ENCODE data around the gene PRKCH.

PRKCH gene

DNA sequence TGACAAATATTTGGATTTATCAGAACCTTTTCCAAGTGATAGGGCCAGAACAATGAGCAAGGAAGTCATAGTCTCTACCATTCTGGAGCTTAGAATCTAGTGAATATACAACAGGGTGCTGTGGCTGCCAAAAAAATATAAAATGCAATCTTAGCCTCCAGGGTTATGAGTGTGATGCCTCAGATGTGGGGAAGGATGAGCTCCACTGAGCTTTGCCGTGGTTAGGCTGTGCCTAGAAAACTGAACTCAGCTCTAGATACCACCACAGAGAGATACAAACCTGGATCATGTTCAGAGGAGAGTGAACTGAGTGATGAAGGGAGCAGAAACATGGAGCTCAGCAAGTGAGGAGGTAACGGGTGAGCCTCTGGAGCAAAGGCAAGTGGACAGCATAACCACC lies 235.9 kb downstream of the PRKCH start:
- TF ChIP-seq GATA1 (IDR thresholded peaks at IDR 0.05; ENCODE audit: low read depth, low read length) (no peak), POLR2A (IDR thresholded peaks at IDR 0.05; ENCODE audit: low read length) (no peak)
- no peak for DNase-seq

DNA sequence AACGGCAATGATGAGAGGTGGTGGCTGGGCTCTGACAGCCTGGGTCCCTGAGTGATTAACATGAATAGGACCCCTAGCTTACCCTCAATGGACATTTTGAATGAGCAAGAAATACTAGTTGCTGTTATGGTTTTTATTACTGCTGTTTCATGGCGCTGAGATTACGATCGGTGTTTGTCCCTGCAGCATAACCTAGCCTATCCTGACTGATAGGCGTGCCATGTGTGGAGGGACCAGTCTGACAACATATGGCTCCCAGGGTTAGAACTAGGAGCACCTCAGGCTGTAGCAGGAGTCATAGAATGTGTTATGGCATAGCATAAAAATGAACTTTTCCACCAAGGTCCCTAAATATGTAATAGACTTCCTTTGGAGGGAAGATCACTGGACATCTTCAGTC lies 236.5 kb downstream of the PRKCH start:
- DNase-seq = no peak
- TF ChIP-seq POLR2A (IDR thresholded peaks at IDR 0.05; ENCODE audit: low read length) = no peak
- no peak for TF ChIP-seq GATA1 (IDR thresholded peaks at IDR 0.05; ENCODE audit: low read depth, low read length)

DNA sequence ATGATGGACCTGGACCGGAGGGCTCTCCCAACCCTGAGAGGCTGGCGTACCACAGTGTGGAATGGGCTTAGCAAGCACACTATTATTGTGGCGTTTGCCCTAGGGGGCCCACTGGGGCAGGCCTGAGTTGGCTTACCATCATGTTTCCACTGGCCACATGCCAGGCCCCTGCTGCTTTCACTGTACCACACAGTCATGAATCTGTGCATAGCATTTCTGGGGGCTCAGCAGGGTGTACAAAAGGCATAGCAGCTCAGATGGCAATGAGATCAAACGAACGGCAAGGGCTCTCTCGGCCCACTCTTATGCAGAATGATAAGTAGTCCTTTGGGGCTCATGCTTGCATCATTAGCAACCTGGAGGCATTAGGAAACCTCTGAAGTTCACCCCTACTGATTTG lies 236.9 kb downstream of the PRKCH start:
- DNase-seq = no peak
- no peak for TF ChIP-seq GATA1 (IDR thresholded peaks at IDR 0.05; ENCODE audit: low read depth, low read length)
- no peak for TF ChIP-seq POLR2A (IDR thresholded peaks at IDR 0.05; ENCODE audit: low read length)

DNA sequence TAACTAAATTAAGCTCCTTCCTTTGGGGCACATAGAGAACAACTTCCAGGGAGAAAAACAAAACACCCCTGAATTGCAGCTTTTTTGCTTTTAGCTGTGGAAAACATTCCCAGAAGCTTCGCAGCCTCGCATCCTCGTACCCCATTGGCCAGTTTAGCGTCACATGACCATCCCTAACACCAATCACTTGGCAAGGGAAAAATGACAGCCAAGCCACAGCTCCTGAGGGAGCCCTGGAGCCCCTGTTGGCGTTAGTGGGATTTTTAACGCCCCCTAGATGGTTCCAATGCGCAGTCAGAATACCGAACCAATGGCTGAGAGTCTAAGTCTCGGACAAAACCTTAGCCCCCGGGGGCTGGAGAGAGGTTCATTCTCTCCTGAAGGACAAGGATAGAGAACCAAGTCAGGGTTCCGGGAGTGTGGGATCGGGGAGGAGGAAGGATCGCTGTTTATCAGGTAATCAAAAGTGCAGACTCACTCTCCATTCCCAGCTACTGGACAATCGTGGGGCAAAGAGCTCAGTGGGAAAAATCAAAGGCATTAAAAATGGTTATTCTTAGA lies 238.3 kb downstream of the PRKCH start:
- TF ChIP-seq GATA1 (IDR thresholded peaks at IDR 0.05; ENCODE audit: low read depth, low read length) = no peak
- TF ChIP-seq POLR2A (IDR thresholded peaks at IDR 0.05; ENCODE audit: low read length) = no peak
- DNase-seq = no peak

DNA sequence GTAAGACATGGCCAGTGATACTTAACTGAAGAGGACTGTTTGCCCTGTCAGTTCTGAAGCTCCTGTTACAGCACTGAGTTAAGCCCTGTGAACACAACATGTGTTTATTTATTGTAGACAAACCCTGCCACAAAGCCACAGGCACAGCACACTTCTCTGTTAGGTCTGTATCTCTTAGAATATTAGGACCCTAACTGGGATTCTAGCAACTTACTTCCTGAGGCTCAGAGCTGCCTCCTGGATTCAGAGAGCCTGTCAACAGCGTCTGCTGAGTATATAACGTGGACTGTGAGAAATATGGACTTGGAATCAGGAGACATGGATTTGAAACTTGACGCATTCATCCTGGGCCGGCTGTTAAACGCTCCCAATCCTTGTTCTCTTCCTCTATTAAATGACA lies 238.9 kb downstream of the PRKCH start:
- DNase-seq = no peak

DNA sequence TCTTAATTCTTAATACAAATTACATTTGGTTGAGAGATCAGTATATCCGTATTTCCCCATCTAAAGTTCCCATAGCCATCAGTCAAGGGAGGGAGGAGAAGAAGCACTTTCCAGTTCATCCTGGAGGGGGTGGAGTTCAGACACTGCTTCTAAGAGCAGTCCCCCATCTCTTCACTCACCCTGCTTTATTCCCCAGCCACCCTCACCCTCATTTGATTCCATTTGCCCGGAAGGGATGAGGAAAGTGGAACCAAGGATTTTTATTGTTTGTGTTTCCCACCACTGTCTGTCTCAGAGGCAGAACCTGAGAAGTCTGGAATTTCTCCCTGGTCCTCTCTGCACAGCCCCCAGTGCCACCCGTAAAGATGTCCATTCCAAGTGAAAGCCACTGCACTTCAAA lies 239.7 kb downstream of the PRKCH start:
- no peak for TF ChIP-seq POLR2A (IDR thresholded peaks at IDR 0.05; ENCODE audit: low read length)
- TF ChIP-seq GATA1 (IDR thresholded peaks at IDR 0.05; ENCODE audit: low read depth, low read length) = no peak
- no peak for DNase-seq

More for the DNA sequence above, 238.9 kb downstream of the PRKCH start:
- no peak for TF ChIP-seq POLR2A (IDR thresholded peaks at IDR 0.05; ENCODE audit: low read length)
- no peak for TF ChIP-seq GATA1 (IDR thresholded peaks at IDR 0.05; ENCODE audit: low read depth, low read length)

DNA sequence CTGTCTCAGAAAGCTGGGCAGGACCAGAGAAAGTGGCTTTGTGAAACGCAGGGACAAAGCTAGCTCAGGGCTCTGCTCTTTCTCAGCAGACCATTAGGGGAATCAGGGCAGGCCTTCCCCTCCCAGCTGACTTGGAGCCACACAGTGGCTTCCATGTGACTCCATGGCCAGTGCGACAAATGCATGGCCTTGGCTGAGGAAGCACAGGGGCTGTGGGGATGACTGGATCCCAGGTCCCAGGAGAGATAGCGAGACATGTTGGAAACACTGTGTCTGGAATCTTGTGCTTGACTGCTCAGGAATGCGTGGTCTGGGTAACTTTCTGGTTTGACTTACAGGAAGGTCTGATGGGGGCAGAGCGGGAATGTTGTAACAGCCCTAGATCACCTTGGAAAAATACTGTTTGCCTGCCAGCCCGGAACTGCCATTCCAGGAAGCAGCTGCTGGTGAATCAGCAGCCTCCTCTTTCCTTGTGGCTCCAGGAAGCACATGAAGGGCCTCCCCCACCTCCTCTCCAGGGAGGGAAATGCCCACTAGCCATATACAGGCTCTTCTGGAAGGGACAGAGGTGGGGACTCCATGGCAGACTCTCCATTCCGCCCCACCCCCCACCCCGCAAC lies 240.4 kb downstream of the PRKCH start:
- no peak for DNase-seq
- no peak for TF ChIP-seq POLR2A (IDR thresholded peaks at IDR 0.05; ENCODE audit: low read length)
- TF ChIP-seq GATA1 (IDR thresholded peaks at IDR 0.05; ENCODE audit: low read depth, low read length) = no peak

DNA sequence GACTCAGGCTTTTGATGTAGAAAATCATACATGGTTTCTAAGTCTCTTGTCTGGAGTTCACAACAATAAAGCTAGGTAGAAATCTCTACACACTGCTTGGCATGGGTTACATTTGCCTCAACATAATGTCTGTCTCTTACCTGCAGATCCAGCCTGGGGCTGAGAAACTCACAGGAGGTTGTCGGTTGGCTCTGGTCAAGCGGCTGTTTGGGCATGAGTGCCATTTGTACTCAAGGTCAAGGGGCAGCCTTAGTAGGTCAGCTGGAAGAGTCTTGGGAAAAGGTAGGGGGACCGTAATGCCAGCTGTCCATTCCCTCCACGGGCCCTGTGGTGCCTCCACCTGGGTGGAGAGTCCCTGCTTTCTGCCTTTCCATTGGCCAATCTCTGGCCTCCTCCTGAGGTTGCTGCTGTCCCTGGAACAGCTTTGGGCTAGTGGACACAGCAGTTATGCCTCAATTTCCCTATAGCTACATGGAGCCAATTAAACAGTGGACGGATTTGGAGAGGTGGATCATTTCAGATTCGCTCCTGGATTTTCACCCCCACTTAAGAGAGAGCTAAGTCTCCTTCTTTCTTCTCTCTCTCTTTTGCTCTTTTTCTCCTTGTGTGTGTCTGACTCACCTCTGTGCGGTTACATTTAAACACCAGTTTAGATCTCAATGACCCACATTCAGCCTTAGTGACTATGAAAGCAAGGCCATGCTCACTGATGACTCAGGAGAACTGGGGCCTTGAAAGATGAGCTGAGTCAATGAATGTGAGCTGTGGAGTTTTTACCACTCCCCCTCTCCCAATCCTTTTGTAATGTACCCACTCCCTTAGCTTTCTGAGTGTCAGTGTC lies 241.2 kb downstream of the PRKCH start:
- TF ChIP-seq GATA1 (IDR thresholded peaks at IDR 0.05; ENCODE audit: low read depth, low read length) (no peak), POLR2A (IDR thresholded peaks at IDR 0.05; ENCODE audit: low read length) (no peak)
- peak in 1 of 2 experiments; percentile 58 for DNase-seq

DNA sequence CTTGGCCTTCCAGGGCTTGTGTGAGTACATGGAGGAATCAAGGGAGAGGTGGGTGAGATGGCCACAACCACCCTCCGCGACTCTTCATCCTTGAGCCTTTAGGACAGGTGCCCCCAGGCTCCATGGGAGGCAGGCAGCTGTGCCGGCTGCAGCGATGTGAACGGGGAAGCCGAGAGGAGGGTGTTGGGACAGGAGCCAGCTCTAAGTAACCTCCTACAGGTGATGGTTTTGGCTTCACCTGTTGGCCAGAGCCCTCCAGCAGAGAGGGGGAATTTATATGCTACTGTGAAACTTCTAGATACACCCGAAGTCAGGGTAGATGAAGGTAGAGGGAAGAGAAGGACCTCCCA lies 241.8 kb downstream of the PRKCH start:
- DNase-seq = no peak
- TF ChIP-seq POLR2A (IDR thresholded peaks at IDR 0.05; ENCODE audit: low read length) = no peak
- TF ChIP-seq GATA1 (IDR thresholded peaks at IDR 0.05; ENCODE audit: low read depth, low read length) = no peak

DNA sequence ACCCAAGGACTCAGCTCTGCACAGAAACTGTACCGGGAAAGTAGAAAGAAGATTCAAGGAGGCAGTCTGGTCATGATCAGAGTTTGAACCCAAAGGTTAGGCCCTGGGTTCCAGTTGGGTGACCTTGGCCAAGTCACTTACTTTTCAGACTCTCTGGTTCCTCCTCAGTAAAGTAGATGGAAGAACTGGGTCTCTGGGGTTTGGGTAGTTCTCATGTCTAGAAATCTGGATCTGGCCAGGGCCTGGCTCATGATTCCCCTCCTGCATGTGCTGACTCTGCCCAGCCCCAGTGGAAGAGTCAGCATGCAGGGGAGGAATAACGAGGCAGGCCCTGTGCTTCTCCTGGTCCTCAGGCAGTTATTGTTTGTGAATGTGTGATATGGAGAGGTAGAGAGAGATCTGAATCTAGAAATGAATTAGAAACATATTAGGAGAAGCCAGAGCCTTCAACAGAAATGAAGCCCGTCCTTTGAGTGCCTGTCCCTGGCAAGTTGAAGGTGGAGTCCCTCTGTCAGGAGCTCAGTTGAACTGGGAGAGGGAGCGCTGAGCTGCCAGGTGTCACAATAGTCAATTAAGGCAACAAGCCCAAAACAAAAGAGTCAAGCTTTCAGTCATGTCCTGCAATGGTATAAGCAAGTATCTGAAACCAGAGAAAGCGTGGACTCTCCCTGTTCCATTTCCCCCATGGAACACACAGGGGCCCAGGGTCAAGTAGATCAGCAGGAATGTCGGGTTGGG lies 242.7 kb downstream of the PRKCH start:
- no peak for TF ChIP-seq GATA1 (IDR thresholded peaks at IDR 0.05; ENCODE audit: low read depth, low read length)
- no peak for TF ChIP-seq POLR2A (IDR thresholded peaks at IDR 0.05; ENCODE audit: low read length)
- no peak for DNase-seq

DNA sequence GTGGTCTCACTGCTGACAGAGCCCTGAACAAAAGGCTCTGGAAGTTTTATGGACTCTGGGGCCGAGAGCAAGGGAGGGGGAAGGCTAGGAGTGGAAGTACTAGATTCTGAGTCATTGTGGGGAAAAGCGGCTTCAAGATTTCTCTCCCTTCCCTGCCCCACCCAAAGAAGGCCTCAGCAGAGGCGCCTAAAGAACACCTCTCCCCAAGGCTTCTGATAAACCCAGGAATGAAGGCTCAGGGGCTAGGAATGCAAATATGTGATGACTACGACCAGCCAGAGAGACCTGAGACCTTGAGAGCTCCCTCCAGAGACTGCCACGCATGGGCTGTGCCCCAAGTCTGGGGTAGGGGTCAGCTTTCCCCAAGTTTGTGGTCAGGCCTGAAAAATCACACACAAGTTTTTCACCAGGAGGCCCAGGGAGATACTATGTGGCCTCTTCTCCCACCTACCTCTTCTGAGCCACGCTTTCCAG lies 243.3 kb downstream of the PRKCH start:
- no peak for TF ChIP-seq POLR2A (IDR thresholded peaks at IDR 0.05; ENCODE audit: low read length)
- TF ChIP-seq GATA1 (IDR thresholded peaks at IDR 0.05; ENCODE audit: low read depth, low read length) = no peak

DNA sequence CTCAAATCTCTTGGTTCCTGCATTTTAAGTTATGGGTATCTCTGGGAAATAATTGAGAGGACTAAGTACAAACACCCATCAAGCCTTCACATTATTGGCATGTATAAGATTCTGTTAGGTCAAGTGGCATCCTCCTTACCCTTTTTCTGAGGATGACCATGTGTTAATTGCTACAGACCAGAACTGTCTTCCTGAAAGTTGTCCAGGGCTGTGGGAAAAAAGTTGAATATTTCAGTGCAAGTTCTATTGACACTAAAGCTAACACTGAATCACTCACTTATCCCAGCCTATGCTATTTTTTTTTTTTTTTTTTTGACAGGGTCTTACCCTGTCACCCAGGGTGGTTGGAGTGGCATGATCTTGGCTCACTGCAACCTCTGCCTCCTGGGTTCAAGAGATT lies 243.8 kb downstream of the PRKCH start:
- TF ChIP-seq POLR2A (IDR thresholded peaks at IDR 0.05; ENCODE audit: low read length) (no peak), GATA1 (IDR thresholded peaks at IDR 0.05; ENCODE audit: low read depth, low read length) (no peak)

More for the DNA sequence above, 243.3 kb downstream of the PRKCH start:
- peak in 1 of 2 experiments; percentile 20 for DNase-seq

DNA sequence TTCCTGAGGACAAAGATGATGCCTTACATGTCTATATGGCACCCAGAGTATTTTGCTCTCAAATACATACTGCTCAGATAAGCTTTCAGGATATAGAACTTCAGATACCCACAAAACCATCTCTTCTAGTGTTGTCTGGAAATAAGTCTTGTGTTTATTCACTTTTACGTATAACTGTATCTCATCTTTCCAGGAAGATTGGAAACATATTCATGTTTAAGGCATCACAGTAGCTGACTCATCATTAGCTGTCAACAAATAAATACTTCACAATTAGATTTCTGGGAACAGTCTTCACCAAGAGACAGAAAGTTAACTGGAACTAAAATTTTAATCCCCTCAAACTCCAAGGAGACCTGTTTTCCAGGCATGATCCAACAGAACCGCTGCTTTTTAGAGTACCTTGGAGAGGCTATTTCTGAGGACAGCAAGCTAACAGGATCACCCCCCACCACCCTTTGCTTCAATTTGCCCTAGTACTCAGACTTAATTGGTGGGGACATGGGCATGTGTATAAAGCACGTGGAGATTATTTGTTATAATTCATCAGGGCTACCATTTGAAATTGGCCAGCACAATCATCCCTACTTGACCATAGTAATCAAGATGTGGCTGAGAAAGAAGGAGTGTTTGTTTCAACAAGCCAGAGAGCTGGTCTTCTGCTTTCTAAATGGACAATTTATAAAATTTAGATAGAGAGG lies 244.6 kb downstream of the PRKCH start:
- DNase-seq = no peak
- no peak for TF ChIP-seq POLR2A (IDR thresholded peaks at IDR 0.05; ENCODE audit: low read length)
- TF ChIP-seq GATA1 (IDR thresholded peaks at IDR 0.05; ENCODE audit: low read depth, low read length) = no peak

More for the DNA sequence above, 243.8 kb downstream of the PRKCH start:
- DNase-seq = no peak
